Inflammatory macrophage treated with lipopolysaccharide for 4 hours (primary cell): ENCODE data around the gene HSDL2.
"Not testable (repeated sequence)": the region's sequence is repeated elsewhere in the genome, so short reads cannot be mapped to it uniquely, and the experiment has no call there.

Source experiments
- DNase-seq: peaks from one replicate; pipeline ENCODE4 v3.0.0-alpha.2; 2020

HSDL2 gene

DNA sequence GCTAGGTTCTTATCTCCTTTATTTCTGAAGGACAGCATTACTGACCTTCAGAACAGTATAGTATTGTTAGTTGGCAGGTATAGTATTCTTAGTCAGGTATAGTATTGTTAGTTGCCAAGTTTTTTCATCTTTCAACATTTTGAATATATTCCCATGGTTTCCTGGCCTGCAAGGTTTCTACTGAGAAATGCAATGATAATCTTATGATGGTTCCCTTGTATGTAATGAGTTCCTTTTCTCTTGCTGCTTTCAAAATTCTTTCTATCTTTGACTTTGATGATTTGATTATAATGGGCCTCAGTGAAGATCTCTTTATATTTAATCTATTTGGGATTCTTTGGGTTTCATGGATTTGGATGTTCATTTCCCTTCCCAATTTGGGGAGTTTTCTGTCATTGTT, 12.4 kb upstream of the HSDL2 start:
- DNase-seq: no peak

DNA sequence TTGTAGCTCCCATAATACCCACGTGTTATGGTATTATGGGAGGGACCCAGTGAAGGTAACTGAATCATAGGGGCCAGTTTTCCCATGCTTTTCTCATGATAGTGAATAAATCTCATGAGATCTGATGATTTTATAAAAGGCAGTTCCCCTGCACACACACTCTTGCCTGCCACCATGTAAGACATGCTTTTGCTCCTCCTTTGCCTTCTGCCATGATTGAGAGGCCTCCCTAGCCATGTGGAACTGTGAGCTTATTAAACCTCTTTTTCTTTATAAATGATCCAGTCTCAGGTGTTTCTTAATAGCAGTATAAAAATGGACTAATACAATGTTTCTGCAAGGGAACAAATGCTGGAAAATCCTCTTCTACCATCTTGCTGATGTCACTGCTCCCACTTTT, 10.1 kb upstream of the HSDL2 start:
- no peak for DNase-seq

DNA sequence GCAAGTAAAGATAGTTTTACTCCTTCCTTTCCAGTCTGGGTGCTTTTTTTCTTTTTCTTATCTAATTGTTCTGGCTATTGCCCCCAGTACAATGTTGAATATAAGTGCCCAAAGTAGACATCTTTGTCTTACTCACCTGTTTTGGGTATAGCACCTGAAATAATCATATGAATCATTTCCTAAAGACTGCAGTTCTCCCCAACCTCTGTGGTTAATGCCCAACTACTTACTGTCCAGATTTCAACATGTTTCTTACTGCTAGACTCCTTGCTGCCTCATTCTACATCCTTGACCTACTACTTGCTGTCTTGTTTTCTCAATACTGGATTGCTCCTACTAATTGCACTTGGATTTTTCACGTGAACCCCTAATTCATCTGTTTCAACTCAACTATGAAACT, 8.8 kb upstream of the HSDL2 start:
- no peak for DNase-seq

DNA sequence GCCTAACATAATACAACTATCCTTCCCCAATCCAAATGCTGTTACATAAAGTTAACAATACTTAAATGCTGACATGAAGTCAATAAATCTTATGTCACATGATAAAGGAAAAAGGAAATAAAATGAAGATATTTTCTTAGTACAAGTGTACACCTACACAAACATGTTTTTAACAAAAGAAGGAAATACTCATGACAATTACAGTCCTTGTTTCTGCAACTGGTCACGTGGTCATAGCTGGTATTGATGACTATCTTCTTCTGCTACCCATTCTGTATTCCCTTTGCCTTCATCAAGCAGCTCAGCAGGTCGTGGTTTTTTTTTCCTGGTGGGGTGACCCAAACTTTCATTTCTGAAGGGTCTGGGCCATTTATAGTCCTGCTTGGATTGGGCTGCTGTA, 6.2 kb upstream of the HSDL2 start:
- DNase-seq: peak; percentile 8

DNA sequence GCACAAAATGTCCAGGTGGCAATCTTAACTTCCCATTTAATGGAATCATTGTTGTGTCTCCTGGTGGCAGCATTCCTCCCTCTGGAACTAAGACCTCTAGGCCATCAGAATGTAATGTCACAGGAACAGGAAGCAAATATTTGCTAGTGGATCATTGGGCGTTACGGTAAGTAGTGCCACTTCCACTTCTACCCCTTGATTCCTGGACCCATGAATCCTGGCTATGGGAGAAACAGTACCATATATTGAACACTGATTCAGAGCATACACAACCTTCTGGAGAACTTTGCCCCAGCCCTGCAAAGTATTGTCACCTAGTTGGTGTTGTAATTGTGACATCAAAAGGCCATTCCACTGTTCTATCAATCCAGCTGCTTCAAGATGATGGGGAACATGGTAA, 5.7 kb upstream of the HSDL2 start:
- not testable (repeated sequence) for DNase-seq

DNA sequence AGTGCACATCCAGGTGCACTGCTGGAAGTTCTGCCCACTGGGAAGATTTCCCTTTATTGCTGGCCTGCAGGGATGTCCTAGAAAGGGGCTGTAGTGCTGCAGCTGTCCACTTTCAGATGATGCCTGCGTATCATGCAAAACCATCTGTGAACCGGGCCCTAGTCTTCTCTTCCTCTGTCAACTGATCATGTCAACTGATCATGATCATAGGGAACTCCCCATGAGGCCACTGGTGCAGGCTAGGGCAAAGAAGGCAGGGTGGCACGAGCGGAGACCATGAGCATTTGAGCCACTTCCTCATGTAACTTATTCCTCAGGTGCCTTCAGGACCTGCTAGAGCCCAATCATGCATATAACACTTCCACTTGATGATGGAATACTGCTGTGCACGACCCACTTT, 4.5 kb upstream of the HSDL2 start:
- DNase-seq: no peak

DNA sequence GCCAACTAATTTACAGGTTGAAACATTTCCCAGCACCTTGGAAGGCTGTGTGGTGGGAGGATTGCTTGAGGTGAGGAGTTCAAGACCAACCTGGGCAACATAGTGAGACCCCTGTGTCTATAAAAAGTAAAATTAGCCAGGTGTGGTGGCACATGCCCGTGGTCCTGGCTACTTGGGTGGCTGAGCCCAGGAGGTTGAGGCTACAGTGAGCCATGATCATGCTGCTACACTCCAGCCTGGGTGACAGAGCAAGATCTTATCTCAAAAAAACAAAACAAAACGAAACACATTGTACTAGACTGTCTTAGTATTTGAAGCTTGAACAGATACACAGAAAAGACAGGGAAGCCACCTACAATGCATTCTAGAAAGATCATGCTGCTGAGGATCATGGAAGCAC, 2.8 kb upstream of the HSDL2 start:
- no peak for DNase-seq

DNA sequence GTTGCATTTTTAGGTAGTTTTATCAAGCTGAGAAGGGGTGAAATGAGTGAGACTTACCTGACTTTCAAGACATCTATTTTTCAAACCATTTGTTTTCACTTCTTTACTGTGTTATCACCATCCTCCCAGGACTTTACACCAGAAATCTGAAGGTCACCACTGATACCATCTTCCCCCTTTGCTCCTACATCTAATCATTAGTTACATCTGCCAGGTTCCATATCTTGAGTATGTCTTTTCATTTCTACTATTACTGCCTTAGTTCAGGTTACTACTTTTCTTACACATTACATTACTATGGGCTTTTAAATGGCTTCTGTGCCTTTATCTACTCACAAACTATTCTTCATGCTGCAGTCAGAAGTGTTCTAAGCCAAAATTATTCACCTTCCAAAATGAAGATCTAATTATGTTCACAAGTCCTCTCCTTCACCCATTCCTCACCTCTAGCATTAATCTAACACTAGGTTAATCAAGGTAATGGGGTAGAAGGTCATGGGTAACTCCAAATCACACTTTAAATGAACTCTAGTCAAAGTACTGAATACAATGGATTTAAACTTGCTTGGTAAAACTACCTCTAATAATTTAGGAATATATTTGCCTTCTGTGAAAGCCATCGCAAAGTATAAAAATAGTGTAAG, 2.1 kb upstream of the HSDL2 start:
- DNase-seq: no peak

DNA sequence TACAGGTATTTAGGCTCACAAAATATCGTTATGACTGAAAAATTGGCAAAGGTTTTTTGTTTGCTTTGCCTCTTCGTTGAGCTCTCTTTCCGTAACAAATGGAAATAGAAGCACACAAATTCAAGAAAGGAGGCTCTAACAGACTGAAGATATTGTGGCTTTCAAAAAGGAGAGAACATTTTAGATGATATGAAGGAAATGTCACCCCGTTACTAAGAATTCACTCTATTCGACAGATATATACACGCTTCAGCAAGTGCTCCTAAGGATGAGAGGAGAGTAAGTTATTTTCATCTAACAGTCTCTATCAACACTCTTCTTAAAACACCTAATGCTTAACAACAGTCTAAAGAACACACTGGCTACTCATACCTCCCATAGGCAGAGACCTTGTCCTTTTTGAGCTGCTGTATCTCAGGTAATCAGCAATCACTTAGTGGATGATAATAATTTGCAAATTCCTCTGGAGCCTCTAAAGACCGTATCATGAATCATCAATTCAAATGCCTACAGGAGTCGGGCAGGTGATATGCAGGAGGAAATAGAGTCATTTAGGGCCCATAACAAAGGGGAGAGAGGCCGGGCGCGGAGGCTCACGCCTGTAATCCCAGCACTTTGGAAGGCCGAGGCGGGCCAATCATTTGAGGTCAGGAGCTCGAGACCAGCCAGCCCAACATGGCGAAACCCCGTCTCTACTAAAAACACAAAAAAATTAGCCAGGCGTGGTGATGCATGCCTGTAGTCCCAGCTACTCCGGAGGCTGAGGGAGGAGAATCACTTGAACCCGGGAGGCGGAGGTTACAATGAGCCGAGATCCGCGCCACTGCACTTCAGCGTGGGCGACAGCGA, 1.4 kb upstream of the HSDL2 start:
- DNase-seq: no peak

DNA sequence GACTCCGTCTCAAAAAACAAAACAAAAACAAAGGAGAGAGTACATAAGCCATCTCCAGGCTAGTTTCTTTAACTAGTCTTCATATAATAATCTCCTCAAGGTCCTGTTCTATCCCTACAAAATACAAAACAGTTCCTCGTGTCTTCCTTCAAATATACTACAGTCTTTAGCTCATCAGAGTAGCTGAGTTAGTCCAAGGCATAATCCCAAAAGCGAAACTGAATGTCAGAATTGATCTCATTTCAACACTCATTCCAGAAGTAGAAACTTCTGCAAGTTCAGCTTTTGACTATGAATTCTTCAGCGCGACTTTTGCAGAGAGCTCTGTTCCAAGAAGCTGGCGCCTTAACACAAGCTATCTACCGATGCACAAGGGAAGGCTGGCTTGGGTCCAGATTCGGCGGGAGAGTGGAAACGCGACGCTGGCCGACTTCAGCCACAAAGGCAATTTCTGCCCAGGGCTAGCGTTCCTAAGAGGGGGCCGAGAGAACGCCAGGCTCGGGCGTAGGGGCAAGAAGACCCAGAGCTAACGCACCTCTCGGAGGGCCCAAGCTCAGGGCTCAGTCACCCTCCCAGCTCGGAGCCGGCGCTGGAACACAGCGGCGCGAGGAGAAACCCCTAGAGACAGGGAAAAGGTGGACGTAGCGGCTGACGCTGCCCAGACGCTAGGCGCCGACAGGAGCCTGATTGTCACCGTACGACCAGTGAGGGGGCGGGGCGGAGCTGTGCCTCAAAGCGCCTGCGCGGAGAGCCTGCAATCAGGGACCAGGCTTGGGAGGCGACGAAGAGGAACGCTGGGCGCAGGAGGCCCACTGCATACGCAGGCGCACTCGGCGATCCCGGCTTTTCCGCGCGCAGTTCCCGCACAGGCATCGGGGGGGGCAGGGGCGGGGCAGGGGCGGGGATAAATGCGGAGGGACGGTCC, 469 bp upstream of the HSDL2 start:
- peak; percentile 99 for DNase-seq

DNA sequence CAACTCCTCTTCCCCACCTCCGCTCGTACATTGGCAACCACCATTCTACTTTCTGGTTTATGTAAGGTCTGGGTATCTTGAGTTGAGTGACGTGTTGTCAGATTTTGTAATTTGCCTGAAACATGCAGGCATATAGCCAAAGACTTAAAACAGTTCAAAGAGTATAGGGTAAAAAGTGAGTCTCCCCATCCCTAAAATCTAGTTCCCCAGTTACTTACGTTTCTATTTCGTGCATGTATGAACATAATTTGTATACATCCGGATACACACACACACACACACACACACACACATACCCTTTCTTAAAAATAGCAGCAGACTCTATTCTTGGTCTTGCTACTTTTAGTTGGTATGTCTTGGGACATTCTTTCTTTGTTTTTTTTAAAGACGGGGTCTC, 915 bp downstream of the HSDL2 start:
- DNase-seq: peak; percentile 48

DNA sequence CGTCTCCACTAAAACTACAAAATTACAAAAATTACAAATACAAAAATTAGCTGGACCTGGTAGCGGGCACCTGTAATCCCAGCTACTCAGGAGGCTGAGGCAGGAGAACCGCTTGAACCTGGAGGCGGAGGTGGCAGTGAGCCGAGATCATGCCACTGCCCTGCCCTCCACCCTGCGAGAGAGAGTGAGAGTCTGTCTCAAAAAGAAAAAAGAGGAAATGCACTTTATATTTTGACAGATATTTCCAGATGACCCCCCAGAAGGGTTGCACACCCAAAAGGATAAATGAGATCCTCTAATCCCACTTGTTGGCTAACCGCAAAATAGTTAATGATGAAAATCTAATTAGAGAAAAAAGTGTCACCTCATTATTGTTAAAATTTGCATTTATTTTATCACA, 2.2 kb downstream of the HSDL2 start:
- no peak for DNase-seq

DNA sequence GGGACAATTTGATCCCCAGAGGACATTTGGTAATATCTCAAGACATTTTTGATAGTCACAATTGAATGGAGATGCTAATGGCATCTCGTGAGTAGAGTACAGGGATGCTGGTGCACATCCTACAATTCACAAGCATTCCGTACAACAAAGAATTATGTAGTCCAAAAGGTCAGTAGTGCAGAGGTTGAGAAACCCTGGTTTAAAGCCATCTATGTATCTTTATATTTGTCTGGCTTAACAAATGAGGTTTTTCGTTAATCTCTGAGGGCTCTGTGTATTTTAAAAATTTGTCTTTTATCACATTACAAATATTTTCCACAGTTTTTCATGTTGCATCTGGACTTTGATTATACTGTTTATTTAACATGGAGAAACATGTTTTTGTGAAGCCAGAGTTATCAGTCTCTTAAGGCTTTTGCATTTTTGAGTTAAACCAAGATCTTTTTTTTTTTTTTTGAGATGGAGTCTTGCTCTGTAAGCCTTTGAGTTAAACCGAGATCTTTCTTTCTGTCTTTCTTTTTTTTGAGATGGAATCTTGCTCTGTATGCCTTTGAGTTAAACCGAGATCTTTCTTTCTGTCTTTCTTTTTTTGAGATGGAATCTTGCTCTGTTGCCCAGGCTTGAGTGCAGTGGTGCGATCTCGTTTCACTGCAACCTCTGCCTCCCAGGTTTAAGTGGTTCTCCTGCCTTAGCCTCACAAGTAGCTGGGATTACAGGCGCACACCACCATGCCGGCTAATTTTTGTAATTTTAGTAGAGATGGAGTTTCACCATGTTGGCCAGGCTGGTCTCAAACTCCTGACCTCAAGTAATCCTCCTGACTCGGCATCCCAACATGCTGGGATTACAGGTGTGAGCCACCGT, 2.8 kb downstream of the HSDL2 start:
- DNase-seq: no peak

DNA sequence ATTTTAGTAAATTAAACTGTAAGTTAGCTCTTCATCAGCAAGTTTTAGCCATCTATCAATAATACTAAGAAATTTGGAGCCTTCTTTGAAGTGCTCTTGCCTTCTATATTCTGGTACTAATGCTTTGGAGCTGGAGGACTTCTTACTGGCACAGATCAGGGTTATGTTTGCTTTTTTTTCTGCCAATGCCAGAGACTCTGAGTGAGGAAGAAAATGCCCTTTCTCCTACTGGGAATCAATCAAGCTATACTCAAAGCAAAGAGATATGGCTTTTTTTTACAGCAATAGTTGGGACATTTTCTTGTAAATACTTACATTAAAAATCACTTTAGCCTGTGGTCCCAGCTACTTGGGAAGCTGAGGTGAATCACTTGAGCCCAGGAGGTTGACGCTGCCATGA, 4.3 kb downstream of the HSDL2 start:
- DNase-seq: no peak

DNA sequence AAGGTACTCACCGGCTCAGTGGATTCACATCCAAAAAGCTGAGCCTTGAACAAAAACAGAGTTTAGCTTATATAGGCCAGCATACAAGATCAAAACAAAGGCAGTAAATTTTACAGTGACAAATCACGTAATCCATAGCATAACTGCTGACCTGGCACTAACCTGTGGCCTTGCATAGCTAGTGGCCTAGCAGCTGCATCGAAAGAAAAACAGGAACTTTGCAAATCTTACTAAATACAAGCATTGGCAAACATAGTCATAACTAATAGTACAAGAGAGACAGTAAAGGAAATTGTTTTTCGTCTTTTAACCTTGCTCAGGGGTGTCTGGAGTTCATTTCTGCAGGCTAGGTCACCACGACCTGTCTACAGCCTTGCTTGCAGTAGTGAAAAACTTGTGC, 4.8 kb downstream of the HSDL2 start:
- peak; percentile 84 for DNase-seq

DNA sequence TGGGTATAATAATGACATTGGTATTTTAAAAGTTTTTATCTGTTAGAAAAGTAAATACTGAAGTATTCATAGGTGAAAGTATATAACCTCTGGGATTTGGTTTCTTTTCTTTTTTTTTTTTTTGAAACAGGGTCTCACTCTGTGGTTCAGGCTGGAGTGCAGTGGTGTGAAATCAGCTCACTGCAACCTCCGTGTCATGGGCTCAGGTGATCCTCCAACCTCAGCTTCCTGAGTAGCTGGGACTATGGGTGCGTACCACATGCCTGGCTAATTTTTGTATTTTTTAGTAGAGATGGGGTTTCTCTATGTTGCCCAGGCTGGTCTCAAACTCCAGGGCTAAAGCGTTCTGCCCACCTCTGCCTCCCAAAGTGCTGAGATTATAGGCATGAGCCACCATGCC, 7.2 kb downstream of the HSDL2 start:
- no peak for DNase-seq

DNA sequence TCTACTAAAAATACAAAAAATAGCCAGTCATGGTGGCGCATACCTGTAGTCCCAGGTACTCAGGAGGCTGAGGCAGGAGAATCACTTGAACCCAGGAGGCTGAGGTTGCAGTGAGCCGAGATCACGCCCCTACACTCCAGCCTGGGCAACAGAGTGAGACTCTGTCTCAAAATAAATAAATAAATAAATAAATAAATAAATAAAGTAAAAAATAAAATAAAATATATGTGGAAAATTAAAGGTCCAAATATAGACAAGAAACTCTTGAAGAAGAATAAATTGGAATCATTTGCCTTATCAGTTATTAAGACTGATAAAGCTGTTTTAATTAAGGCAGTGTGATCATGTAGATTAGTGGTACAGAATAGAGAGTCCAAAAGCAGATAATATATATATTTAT, 10.0 kb downstream of the HSDL2 start:
- DNase-seq: not testable (repeated sequence)

DNA sequence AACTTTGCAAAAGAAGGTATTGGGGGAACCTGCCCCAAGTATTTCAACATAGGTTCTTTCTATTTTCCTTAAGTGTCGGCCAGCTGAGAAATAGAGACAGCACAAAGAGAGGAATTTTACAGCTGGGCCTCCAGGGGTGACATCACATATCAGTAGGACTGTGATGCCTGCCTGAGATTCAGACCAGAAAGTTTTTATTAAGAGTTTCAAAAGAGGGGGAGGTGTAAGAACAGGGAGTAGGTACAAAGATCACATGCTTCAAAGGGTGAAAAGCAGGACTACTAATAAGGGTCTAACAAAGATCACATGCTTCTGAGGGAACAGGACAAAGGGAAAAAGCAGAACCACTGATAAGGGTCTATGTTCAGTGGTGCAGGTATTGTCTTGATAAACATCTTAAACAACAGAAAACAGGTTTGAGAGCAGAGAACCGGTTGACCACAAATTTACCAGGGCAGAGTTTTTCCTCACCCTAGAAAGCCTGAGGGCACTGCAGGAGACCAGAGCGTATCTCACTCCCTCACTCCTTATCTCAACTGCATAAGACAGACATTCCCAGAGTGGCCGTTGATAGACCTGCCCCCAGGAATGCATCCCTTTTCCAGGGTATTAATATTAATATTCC, 12.1 kb downstream of the HSDL2 start:
- not testable (repeated sequence) for DNase-seq

DNA sequence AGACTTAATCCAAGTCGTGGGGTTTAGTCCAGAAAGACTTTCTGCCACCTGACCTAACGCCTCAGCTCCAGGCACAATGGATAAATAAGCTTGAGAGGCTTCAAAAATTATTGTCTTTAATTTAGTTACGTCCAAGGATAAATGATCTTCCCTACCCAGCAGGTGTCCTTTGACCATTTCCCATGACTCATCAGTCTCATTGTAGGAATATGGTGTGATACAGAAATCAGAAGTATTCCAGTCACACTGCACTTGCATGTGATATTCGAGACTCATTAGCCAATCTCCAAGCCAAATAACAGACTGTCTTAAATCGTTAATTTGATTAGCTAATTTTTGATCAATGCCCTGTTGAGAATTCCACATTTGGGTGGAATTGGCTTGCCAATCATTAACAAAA, 13.2 kb downstream of the HSDL2 start:
- DNase-seq: not testable (repeated sequence)

DNA sequence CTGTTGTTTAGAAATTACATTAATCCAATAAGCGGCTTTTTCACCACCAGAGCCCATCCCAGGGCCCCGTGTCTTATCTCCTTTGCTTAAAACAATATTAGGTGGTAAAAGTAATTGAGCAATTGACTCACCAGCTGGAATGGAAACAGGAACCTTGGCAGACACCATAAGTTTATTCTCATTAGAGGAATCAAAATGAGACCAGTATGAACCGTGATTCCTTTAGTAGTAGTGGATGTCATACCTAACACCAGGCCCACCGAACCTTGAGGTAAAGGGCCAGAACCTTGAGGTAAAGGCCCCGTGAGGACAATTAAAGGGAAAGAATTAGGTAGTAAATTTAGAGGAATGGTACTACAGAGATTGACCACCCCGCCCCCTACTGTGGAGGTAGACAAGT, 16.5 kb downstream of the HSDL2 start:
- no peak for DNase-seq

DNA sequence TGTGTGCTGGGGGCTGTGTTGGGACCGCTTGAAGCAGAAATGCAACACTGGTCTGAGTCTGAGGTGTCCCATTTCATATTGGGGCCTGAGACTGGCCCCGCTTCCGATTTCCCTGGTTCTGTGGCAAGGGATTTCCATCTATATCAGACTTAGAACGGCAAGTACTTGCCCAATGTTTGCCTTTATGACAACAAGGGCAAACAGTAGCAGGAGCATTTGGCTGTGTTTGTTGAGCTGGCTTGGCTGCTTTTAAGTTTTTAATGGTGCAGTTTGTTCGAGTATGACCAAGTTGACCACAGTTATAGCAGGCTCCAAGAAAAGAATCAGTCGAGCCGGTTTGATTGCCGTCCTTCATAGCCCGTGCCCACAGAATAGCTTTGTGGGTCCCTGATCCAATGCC, 17.0 kb downstream of the HSDL2 start:
- DNase-seq: no peak

DNA sequence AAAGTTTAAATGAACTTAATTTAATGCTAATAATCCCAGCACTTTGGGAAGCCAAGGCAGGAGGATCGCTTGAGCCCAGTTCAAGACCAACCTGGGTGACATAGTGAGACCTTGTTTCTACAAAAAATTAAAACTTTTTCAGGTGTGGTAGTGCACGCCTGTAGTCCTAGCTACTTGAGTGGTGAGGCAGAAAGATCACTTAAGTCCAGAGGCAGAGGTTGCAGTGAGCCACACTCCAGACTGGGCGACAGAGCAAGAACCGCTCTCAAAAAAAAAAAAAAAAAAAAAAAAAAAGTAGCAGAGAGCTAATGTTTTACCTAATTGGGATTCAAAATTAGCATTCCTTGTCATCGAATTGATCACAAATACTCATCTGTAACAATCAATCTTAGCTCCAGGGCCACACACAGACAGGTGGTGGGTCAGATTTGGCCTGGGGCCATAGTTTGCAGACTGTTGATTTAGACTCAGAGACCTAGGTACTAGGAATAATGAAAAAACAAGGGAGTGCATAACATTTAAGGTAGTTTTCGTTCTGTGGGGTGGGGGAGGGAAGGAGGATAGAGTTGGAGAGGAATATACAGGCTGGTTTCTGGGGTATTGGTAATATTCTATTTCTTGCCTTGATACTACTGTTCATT, 21.4 kb downstream of the HSDL2 start:
- no peak for DNase-seq
